ENCODE results near the gene TBC1D23. TPM values are rescaled to one million over a fixed set of nuclear protein-coding genes. Genes with fewer than 3 reads are reported as not detected.
"Not testable (repeated sequence)": the region's sequence is repeated elsewhere in the genome, so short reads cannot be mapped to it uniquely, and the experiment has no call there.

The TBC1D23 gene
- polyA plus RNA-seq, 5 donors, result 30.7 to 45.0 (median 38.4) TPM

- no peak for DNase-seq
Observed at GRCh38 chr3:100340527-100340926, 79.7 kb downstream of the TBC1D23 start.

- DNase-seq, result no peak
Observed at GRCh38 chr3:100348727-100349126, 87.9 kb downstream of the TBC1D23 start.

- DNase-seq, result not testable (repeated sequence)
Observed at GRCh38 chr3:100351770-100352169, 91.0 kb downstream of the TBC1D23 start.

- DNase-seq, result no peak
Observed at GRCh38 chr3:100352296-100353231, 91.8 kb downstream of the TBC1D23 start.

- no peak for DNase-seq
Observed at GRCh38 chr3:100354850-100355249, 94.1 kb downstream of the TBC1D23 start.

GRCh38 chr3:100358413-100358812 lies 97.6 kb downstream of the TBC1D23 start:
- no peak for DNase-seq

- no peak for DNase-seq
Observed at GRCh38 chr3:100359035-100359434, 98.2 kb downstream of the TBC1D23 start.

GRCh38 chr3:100360757-100361496 lies 100.1 kb downstream of the TBC1D23 start:
- DNase-seq, result no peak

GRCh38 chr3:100361897-100362296 lies 101.1 kb downstream of the TBC1D23 start:
- DNase-seq, result no peak

GRCh38 chr3:100364421-100364820 lies 103.6 kb downstream of the TBC1D23 start:
- no peak for DNase-seq

GRCh38 chr3:100366424-100366823 lies 105.6 kb downstream of the TBC1D23 start:
- no peak for DNase-seq

- DNase-seq, result no peak
Observed at GRCh38 chr3:100368441-100368840, 107.6 kb downstream of the TBC1D23 start.

GRCh38 chr3:100370756-100371155 lies 110.0 kb downstream of the TBC1D23 start:
- no peak for DNase-seq

- DNase-seq, result no peak
Observed at GRCh38 chr3:100374521-100374920, 113.7 kb downstream of the TBC1D23 start.

Other genes starting within 250 kb of the TBC1D23 start
- 10 to 100 TPM; 10.5 to 19.9 (median 14.9) TPM for gene FILIP1L, start 146.5 kb upstream of the TBC1D23 start, polyA plus RNA-seq (ENCODE audit: insufficient read depth in 1 of 5, insufficient read length in 5 of 5, low replicate concordance in 1 of 5)
- 10 to 100 TPM; 43.0 to 60.8 (median 47.0) TPM for gene NIT2, start 73.8 kb downstream of the TBC1D23 start, polyA plus RNA-seq (ENCODE audit: insufficient read depth in 1 of 5, insufficient read length in 5 of 5, low replicate concordance in 1 of 5)
- 10 to 100 TPM; 47.5 to 68.0 (median 61.9) TPM for gene TOMM70, start 140.1 kb downstream of the TBC1D23 start, polyA plus RNA-seq (ENCODE audit: insufficient read depth in 1 of 5, insufficient read length in 5 of 5, low replicate concordance in 1 of 5)
- 10 to 100 TPM in 2 of 5 donors, 1 to 10 TPM in 3; 7.6 to 13.0 (median 9.4) TPM for gene LNP1, start 140.5 kb downstream of the TBC1D23 start, polyA plus RNA-seq (ENCODE audit: insufficient read depth in 1 of 5, insufficient read length in 5 of 5, low replicate concordance in 1 of 5)
- gene TMEM45A, start 231.6 kb downstream of the TBC1D23 start, polyA plus RNA-seq (ENCODE audit: insufficient read depth in 1 of 5, insufficient read length in 5 of 5, low replicate concordance in 1 of 5), result 10 to 100 TPM; 39.0 to 54.8 (median 46.3) TPM

Measured in right lung (tissue), 5 donors.